Neural cell (in vitro differentiated cells): ENCODE data around the gene LAPTM5. TPM values are rescaled to one million over a fixed set of nuclear protein-coding genes. Genes with fewer than 3 reads are reported as not detected.

ENCODE experiments used
- H2AFZ ChIP-seq: fragments of 200-600, 300-800 bp; sonication (generic), shearing (Covaris generic); 2 replicates; pipeline ENCODE4 v1.6.0; 2014; ENCODE audit warnings: low read depth, mild to moderate bottlenecking, antibody characterized with exemption, low read length, moderate library complexity
- H3F3A ChIP-seq: fragments of 200-600 bp; shearing (Covaris generic); 2 replicates; pipeline ENCODE4 v1.6.1; 2016; ENCODE audit warnings: mild to moderate bottlenecking, moderate library complexity, mixed read lengths, antibody characterized with exemption, low read length; ENCODE audit not compliant: insufficient read depth, poor library complexity, severe bottlenecking
- H3K27ac ChIP-seq: fragments of 200-600, 300-800 bp; sonication (generic), shearing (Covaris generic); 2 replicates; pipeline ENCODE4 v1.5.1; 2014; ENCODE audit warnings: mild to moderate bottlenecking, low read length, moderate library complexity
- H3K27me3 ChIP-seq: fragments of 300-800, 200-600 bp; sonication (generic), shearing (Covaris generic); 2 replicates; pipeline ENCODE4 v1.6.0; 2014; ENCODE audit warnings: mild to moderate bottlenecking, low read depth, low read length, moderate library complexity; ENCODE audit not compliant: insufficient read depth
- H3K36me3 ChIP-seq: fragments of 300-800, 200-600 bp; sonication (generic), shearing (Covaris generic); 2 replicates; pipeline ENCODE4 v1.5.1; 2014; ENCODE audit warnings: mild to moderate bottlenecking, antibody characterized with exemption, low read length, moderate library complexity; ENCODE audit not compliant: insufficient read depth
- H3K4me2 ChIP-seq: fragments of 300-800, 200-600 bp; sonication (generic), shearing (Covaris generic); 2 replicates; pipeline ENCODE4 v1.6.0; 2014; ENCODE audit warnings: mild to moderate bottlenecking, low read length
- H3K4me3 ChIP-seq: fragments of 300-800, 200-600 bp; sonication (generic), shearing (Covaris generic); 2 replicates; pipeline ENCODE4 v1.5.1; 2014; ENCODE audit warnings: mild to moderate bottlenecking, low read length, moderate library complexity
- H3K79me2 ChIP-seq: fragments of 200-600 bp; shearing (Covaris generic); replicated peaks from 2 replicates; pipeline ENCODE4 v1.6.0; 2014; ENCODE audit warnings: mild to moderate bottlenecking, low read length, moderate library complexity; ENCODE audit not compliant: insufficient read depth
- H3K9ac ChIP-seq: fragments of 300-800, 200-600 bp; sonication (generic), shearing (Covaris generic); 2 replicates; pipeline ENCODE4 v1.6.1; 2016; ENCODE audit warnings: mild to moderate bottlenecking, low read length, mixed read lengths
- H3K9me2 ChIP-seq: fragments of 200-600 bp; shearing (Covaris generic); 2 replicates; pipeline ENCODE4 v1.6.1; 2016; ENCODE audit warnings: mild to moderate bottlenecking, low read length, mixed read lengths; ENCODE audit not compliant: insufficient read depth
- H3K9me3 ChIP-seq: fragments of 200-600, 300-800 bp; sonication (generic), shearing (Covaris generic); 2 replicates; pipeline ENCODE4 v1.6.1; 2016; ENCODE audit warnings: mild to moderate bottlenecking, mixed run types, low read length, moderate library complexity, mixed read lengths
- H4K20me1 ChIP-seq: fragments of 200-600 bp; shearing (Covaris generic); 2 replicates; pipeline ENCODE4 v1.6.1; 2016; ENCODE audit warnings: mild to moderate bottlenecking, mixed run types; ENCODE audit not compliant: insufficient read depth
- CTCF ChIP-seq: fragments of 450-650 bp; IDR thresholded peaks from 2 replicates; pipeline ENCODE4 v1.5.1; 2014; ENCODE audit warnings: antibody characterized with exemption, mild to moderate bottlenecking, moderate library complexity; ENCODE audit not compliant: poor library complexity, severe bottlenecking
- EP300 ChIP-seq: fragments of 450-650 bp; conservative IDR thresholded peaks from 2 replicates; pipeline ENCODE4 v1.6.1; 2014; ENCODE audit warnings: antibody characterized with exemption, mild to moderate bottlenecking, moderate library complexity; ENCODE audit not compliant: poor library complexity, severe bottlenecking
- EZH2 ChIP-seq: fragments of 200-600, 300-800 bp; shearing (Covaris generic), sonication (generic); IDR thresholded peaks from 2 replicates; pipeline ENCODE4 v1.6.1; 2014; ENCODE audit warnings: antibody characterized with exemption, low read length, borderline replicate concordance, mild to moderate bottlenecking; ENCODE audit not compliant: insufficient read depth, poor library complexity, severe bottlenecking
- MXI1 ChIP-seq: fragments of 450-650 bp; conservative IDR thresholded peaks from 2 replicates; pipeline ENCODE4 v1.6.1; 2014; ENCODE audit warnings: antibody characterized with exemption, mild to moderate bottlenecking; ENCODE audit not compliant: poor library complexity, severe bottlenecking
- POLR2AphosphoS5 ChIP-seq: IDR thresholded peaks from 2 replicates; pipeline ENCODE4 v1.6.1; 2012
- RAD21 ChIP-seq: fragments of 450-650 bp; conservative IDR thresholded peaks from 2 replicates; pipeline ENCODE4 v1.6.1; 2014; ENCODE audit warnings: antibody characterized with exemption, mild to moderate bottlenecking, moderate library complexity
- REST ChIP-seq: IDR thresholded peaks from 2 replicates; pipeline ENCODE4 v1.6.1; 2012; ENCODE audit warnings: borderline replicate concordance
- SMC3 ChIP-seq: fragments of 450-650 bp; conservative IDR thresholded peaks from 2 replicates; pipeline ENCODE4 v1.6.1; 2014; ENCODE audit warnings: antibody characterized with exemption, mild to moderate bottlenecking, moderate library complexity; ENCODE audit not compliant: poor library complexity
- TAF1 ChIP-seq: IDR thresholded peaks from 2 replicates; pipeline ENCODE4 v1.6.1; 2012; ENCODE audit warnings: low read depth
- polyA plus RNA-seq: library from polyadenylated mRNA; depleted of rRNA; stranded (reverse); fragments of >200 nt; gene quantifications from 2 replicates; pipeline ENCODE4 v1.2.3, GENCODE V29; 2014

Gene LAPTM5
- polyA plus RNA-seq, 1 donor from 2014 or later: 0.12 TPM

- TF ChIP-seq SMC3: no peak
- peak; percentile 44 for TF ChIP-seq EP300
- TF ChIP-seq TAF1: no peak
- TF ChIP-seq REST: peak; percentile 48
- TF ChIP-seq MXI1: no peak
- peak; percentile 72 for TF ChIP-seq POLR2AphosphoS5
- no peaks in the 10 kb centered on the region for H3K27me3 ChIP-seq
- peak overlapping the region; percentile 19 for H3K27ac ChIP-seq
- no peaks in the 10 kb centered on the region for H3K9me2 ChIP-seq
- no peaks in the 10 kb centered on the region for H3K36me3 ChIP-seq
- peak overlapping the region; percentile 19 for H2AFZ ChIP-seq
- peak overlapping the region; percentile 57 for H3K9ac ChIP-seq
- peak overlapping the region; percentile 3 for H3K4me3 ChIP-seq
- no peaks in the 10 kb centered on the region for H4K20me1 ChIP-seq
- H3K4me2 ChIP-seq: no peak overlapping the region
- H3F3A ChIP-seq: no peaks in the 10 kb centered on the region
- H3K9me3 ChIP-seq: no peaks in the 10 kb centered on the region
- H3K79me2 ChIP-seq: no peaks in the 10 kb centered on the region
Measured at GRCh38 chr1:30786264-30786991, 28.9 kb upstream of the LAPTM5 start.

- Histone ChIP-seq H3F3A (no peaks in the 10 kb centered on the region), H3K27ac (no peak overlapping the region), H3K36me3 (no peaks in the 10 kb centered on the region), H3K4me2 (no peak overlapping the region), H3K4me3 (no peak overlapping the region), H3K9ac (peak overlapping the region; percentile 57), H3K79me2 (no peaks in the 10 kb centered on the region), H3K27me3 (no peaks in the 10 kb centered on the region), H3K9me3 (no peaks in the 10 kb centered on the region), H3K9me2 (no peaks in the 10 kb centered on the region), H4K20me1 (no peaks in the 10 kb centered on the region), H2AFZ (no peak overlapping the region)
- no peak for TF ChIP-seq SMC3
- no peak for TF ChIP-seq RAD21
- TF ChIP-seq POLR2AphosphoS5: no peak
- no peak for TF ChIP-seq TAF1
- TF ChIP-seq EP300: no peak
- no peak for TF ChIP-seq EZH2
- no peak for TF ChIP-seq REST
- TF ChIP-seq CTCF: no peak
Measured at GRCh38 chr1:30785714-30786113, 28.1 kb upstream of the LAPTM5 start.
